Activated naive CD4-positive, alpha-beta T cell treated with anti-CD3 and anti-CD28 coated beads, Interleukin-2, amount 10 ng/mL, durations not matched to agents 7 days and 5 days (primary cell): ENCODE measurements around the gene TPM2.

Experiments used
- CTCF ChIA-PET: fragments of 350-600 bp; sonication (Branson Sonifier 250); formaldehyde crosslinking; loops from one replicate; lab custom pipeline; 2021; ENCODE audit warnings: antibody characterized with exemption; lab: Charles Lee
- DNase-seq: peaks from one replicate; pipeline ENCODE4 v3.0.0-alpha.2; 2020
- H3K27ac Mint-ChIP-seq: one replicate; pipeline ENCODE4 v1.8.0; 2021; ENCODE audit warnings: mild to moderate bottlenecking, moderate library complexity, mixed read lengths
- H3K27me3 Mint-ChIP-seq: one replicate; pipeline ENCODE4 v1.8.0; 2021; ENCODE audit warnings: mild to moderate bottlenecking, mixed read lengths
- H3K36me3 Mint-ChIP-seq: one replicate; pipeline ENCODE4 v1.8.0; 2021; ENCODE audit warnings: mixed read lengths
- H3K4me1 Mint-ChIP-seq: one replicate; pipeline ENCODE4 v1.8.0; 2021; ENCODE audit warnings: mixed read lengths
- H3K4me3 Mint-ChIP-seq: one replicate; pipeline ENCODE4 v1.8.0; 2021; ENCODE audit warnings: mild to moderate bottlenecking, moderate library complexity, mixed read lengths
- H3K9me3 Mint-ChIP-seq: one replicate; pipeline ENCODE4 v1.8.0; 2021; ENCODE audit warnings: mixed read lengths

The TPM2 gene

GRCh38 chr9:35712762-35713400 is 23.2 kb upstream of the TPM2 start:
- Mint-ChIP-seq H3K27ac (no peak overlapping the region), H3K9me3 (no peaks in the 10 kb centered on the region), H3K4me1 (no peaks in the 10 kb centered on the region), H3K36me3 (peaks cover 81% of the 10 kb centered on the region), H3K27me3 (no peaks in the 10 kb centered on the region), H3K4me3 (no peak overlapping the region)
- CTCF ChIA-PET, result interaction anchor here (1.0 to 6.7 kb wide), 2 partner anchors 16 to 97 kb away, joined by 3 to 31 read pairs; no protein-coding TSS in a partner anchor
- DNase-seq, result no peak

GRCh38 chr9:35711501-35712428 is 22.0 kb upstream of the TPM2 start:
- CTCF ChIA-PET, result interaction anchor here (0.6 to 6.7 kb wide), 4 partner anchors 15 to 108 kb away, joined by 3 to 31 read pairs (median 3); no protein-coding TSS in a partner anchor

GRCh38 chr9:35710818-35711500 is 21.2 kb upstream of the TPM2 start:
- CTCF ChIA-PET, result interaction anchor here (1.0 to 6.7 kb wide), 2 partner anchors 14 to 107 kb away, joined by 3 to 31 read pairs; no protein-coding TSS in a partner anchor
- H3K27ac Mint-ChIP-seq, result peak overlapping the region; percentile 16

More at GRCh38 chr9:35711501-35712428, 22.0 kb upstream of the TPM2 start:
- DNase-seq, result no peak
- Mint-ChIP-seq H3K27me3 (no peaks in the 10 kb centered on the region), H3K27ac (peak overlapping the region; percentile 28), H3K4me3 (no peak overlapping the region), H3K4me1 (no peaks in the 10 kb centered on the region), H3K36me3 (peaks cover 83% of the 10 kb centered on the region), H3K9me3 (no peaks in the 10 kb centered on the region)

GRCh38 chr9:35708146-35708545 is 18.4 kb upstream of the TPM2 start:
- Mint-ChIP-seq H3K27me3 (no peaks in the 10 kb centered on the region), H3K27ac (no peak overlapping the region), H3K36me3 (peaks cover 79% of the 10 kb centered on the region), H3K9me3 (no peaks in the 10 kb centered on the region), H3K4me3 (no peak overlapping the region), H3K4me1 (no peaks in the 10 kb centered on the region)
- CTCF ChIA-PET, result interaction anchor here (1.4 to 4.8 kb wide), 3 partner anchors 12 to 97 kb away, joined by 5 to 41 read pairs (median 6); partner anchors contain the start of genes CCDC107 and RMRP
- no peak for DNase-seq

More at GRCh38 chr9:35710818-35711500, 21.2 kb upstream of the TPM2 start:
- Mint-ChIP-seq H3K9me3 (no peaks in the 10 kb centered on the region), H3K4me3 (no peak overlapping the region), H3K27me3 (no peaks in the 10 kb centered on the region), H3K4me1 (no peaks in the 10 kb centered on the region), H3K36me3 (peaks cover 81% of the 10 kb centered on the region)
- no peak for DNase-seq

GRCh38 chr9:35706951-35707350 is 17.2 kb upstream of the TPM2 start:
- CTCF ChIA-PET, result interaction anchor here (1.0 to 4.8 kb wide), 4 partner anchors 11 to 96 kb away, joined by 3 to 41 read pairs (median 6); partner anchors contain the start of genes CCDC107 and RMRP
- Mint-ChIP-seq H3K27ac (no peak overlapping the region), H3K4me3 (no peak overlapping the region), H3K4me1 (no peaks in the 10 kb centered on the region), H3K27me3 (no peaks in the 10 kb centered on the region), H3K9me3 (no peaks in the 10 kb centered on the region), H3K36me3 (peaks cover 76% of the 10 kb centered on the region)
- DNase-seq, result no peak

GRCh38 chr9:35705836-35706430 is 16.2 kb upstream of the TPM2 start:
- H3K27me3 Mint-ChIP-seq, result no peaks in the 10 kb centered on the region
- H3K36me3 Mint-ChIP-seq, result peaks cover 66% of the 10 kb centered on the region
- CTCF ChIA-PET, result interaction anchor here (0.5 to 4.8 kb wide), 4 partner anchors 10 to 95 kb away, joined by 3 to 41 read pairs (median 4); partner anchors contain the start of genes CCDC107 and RMRP
- no peak overlapping the region for H3K27ac Mint-ChIP-seq
- no peaks in the 10 kb centered on the region for H3K9me3 Mint-ChIP-seq
- no peaks in the 10 kb centered on the region for H3K4me1 Mint-ChIP-seq
- DNase-seq, result no peak
- H3K4me3 Mint-ChIP-seq, result no peak overlapping the region

GRCh38 chr9:35705372-35705771 is 15.6 kb upstream of the TPM2 start:
- CTCF ChIA-PET, result interaction anchor here (0.5 to 4.8 kb wide), 2 partner anchors 10 to 89 kb away, joined by 3 to 41 read pairs; no protein-coding TSS in a partner anchor
- DNase-seq, result no peak
- H3K4me3 Mint-ChIP-seq, result no peak overlapping the region
- H3K27ac Mint-ChIP-seq, result no peak overlapping the region
- H3K9me3 Mint-ChIP-seq, result no peaks in the 10 kb centered on the region
- no peaks in the 10 kb centered on the region for H3K27me3 Mint-ChIP-seq
- peaks cover 61% of the 10 kb centered on the region for H3K36me3 Mint-ChIP-seq
- no peaks in the 10 kb centered on the region for H3K4me1 Mint-ChIP-seq

- Mint-ChIP-seq H3K36me3 (peaks cover 54% of the 10 kb centered on the region), H3K4me1 (no peaks in the 10 kb centered on the region), H3K9me3 (no peaks in the 10 kb centered on the region), H3K27me3 (no peaks in the 10 kb centered on the region), H3K4me3 (no peak overlapping the region), H3K27ac (no peak overlapping the region)
- CTCF ChIA-PET, result interaction anchor here (1.0 kb wide), 1 partner anchor 44 kb away, joined by 3 read pairs; no protein-coding TSS in a partner anchor
- no peak for DNase-seq
These were observed 14.4 kb upstream of the TPM2 start for GRCh38 chr9:35703906-35704672.

- H3K27ac Mint-ChIP-seq, result no peak overlapping the region
- H3K9me3 Mint-ChIP-seq, result no peaks in the 10 kb centered on the region
- peaks cover 45% of the 10 kb centered on the region for H3K36me3 Mint-ChIP-seq
- H3K27me3 Mint-ChIP-seq, result no peaks in the 10 kb centered on the region
- H3K4me3 Mint-ChIP-seq, result no peak overlapping the region
- H3K4me1 Mint-ChIP-seq, result no peaks in the 10 kb centered on the region
- no peak for DNase-seq
- CTCF ChIA-PET, result interaction anchor here (1.2 kb wide), 1 partner anchor 99 kb away, joined by 3 read pairs; no protein-coding TSS in a partner anchor
These were observed 13.0 kb upstream of the TPM2 start for GRCh38 chr9:35702696-35703095.

- H3K36me3 Mint-ChIP-seq, result peaks cover 45% of the 10 kb centered on the region
- H3K27ac Mint-ChIP-seq, result no peak overlapping the region
These were observed 11.2 kb upstream of the TPM2 start for GRCh38 chr9:35700942-35701341.

GRCh38 chr9:35700031-35700430 is 10.3 kb upstream of the TPM2 start:
- no peak for DNase-seq
- Mint-ChIP-seq H3K27me3 (no peaks in the 10 kb centered on the region), H3K36me3 (peaks cover 42% of the 10 kb centered on the region), H3K27ac (no peak overlapping the region), H3K4me3 (no peak overlapping the region), H3K4me1 (no peaks in the 10 kb centered on the region), H3K9me3 (no peaks in the 10 kb centered on the region)
- CTCF ChIA-PET, result interaction anchor here (0.7 to 1.8 kb wide), 3 partner anchors 29 to 91 kb away, joined by 3 to 4 read pairs (median 4); no protein-coding TSS in a partner anchor

More at GRCh38 chr9:35700942-35701341, 11.2 kb upstream of the TPM2 start:
- Mint-ChIP-seq H3K4me3 (no peak overlapping the region), H3K9me3 (no peaks in the 10 kb centered on the region), H3K27me3 (no peaks in the 10 kb centered on the region), H3K4me1 (no peaks in the 10 kb centered on the region)
- no peak for DNase-seq
- CTCF ChIA-PET, result interaction anchor here (0.6 to 1.8 kb wide), 4 partner anchors 26 to 82 kb away, joined by 3 to 4 read pairs (median 4); no protein-coding TSS in a partner anchor

GRCh38 chr9:35698231-35698630 is 8.5 kb upstream of the TPM2 start:
- no peak overlapping the region for H3K27ac Mint-ChIP-seq
- H3K36me3 Mint-ChIP-seq, result peaks cover 26% of the 10 kb centered on the region
- DNase-seq, result no peak
- no peak overlapping the region for H3K4me3 Mint-ChIP-seq
- CTCF ChIA-PET, result interaction anchor here (1.4 to 6.4 kb wide), 10 partner anchors 9 to 107 kb away, joined by 3 to 96 read pairs (median 22); partner anchors contain the start of genes ARHGEF39, CCDC107, CREB3 and RMRP
- H3K27me3 Mint-ChIP-seq, result no peaks in the 10 kb centered on the region
- H3K4me1 Mint-ChIP-seq, result no peaks in the 10 kb centered on the region
- no peaks in the 10 kb centered on the region for H3K9me3 Mint-ChIP-seq
